GM23338 (cell line): ENCODE results near the gene AVPR2. TPM values are rescaled to one million over a fixed set of nuclear protein-coding genes. Genes with fewer than 3 reads are reported as not detected.

Experiments used
- ATAC-seq: fragments of 200-7000 bp; cut with Tn5 transposase; 3 replicates; pipeline ENCODE4 v1.9.1; 2020
- DNase-seq: peaks from one replicate; pipeline ENCODE4 v3.0.0-alpha.2; 2015; ENCODE audit warnings: low spot score
- H2AFZ ChIP-seq: fragments of 200-600 bp; sonication (generic); 2 replicates; pipeline ENCODE4 v1.8.0; 2016; ENCODE audit warnings: antibody characterized with exemption, mild to moderate bottlenecking, moderate library complexity
- H3F3A ChIP-seq: fragments of 200-600 bp; sonication (generic); replicated peaks from 2 replicates; pipeline ENCODE4 v1.8.0; 2017; ENCODE audit warnings: antibody characterized with exemption, mixed run types, low read depth
- H3K27ac ChIP-seq: fragments of 200-600 bp; sonication (generic); 2 replicates; pipeline ENCODE4 v1.6.1; 2016; ENCODE audit warnings: low read depth
- H3K27me3 ChIP-seq: fragments of 200-600 bp; sonication (generic); 2 replicates; pipeline ENCODE4 v1.8.0; 2016; ENCODE audit warnings: mild to moderate bottlenecking, mixed run types, moderate library complexity; ENCODE audit not compliant: insufficient read depth
- H3K36me3 ChIP-seq: fragments of 200-600 bp; sonication (generic); 2 replicates; pipeline ENCODE4 v1.8.0; 2016; ENCODE audit warnings: mild to moderate bottlenecking; ENCODE audit not compliant: insufficient read depth
- H3K4me1 ChIP-seq: fragments of 200-600 bp; sonication (generic); 2 replicates; pipeline ENCODE4 v1.8.0; 2016; ENCODE audit warnings: mild to moderate bottlenecking, moderate library complexity; ENCODE audit not compliant: insufficient read depth
- H3K4me2 ChIP-seq: fragments of 200-600 bp; sonication (generic); 2 replicates; pipeline ENCODE4 v1.7.1; 2017; ENCODE audit warnings: mixed run types
- H3K4me3 ChIP-seq: fragments of 200-600 bp; sonication (generic); 2 replicates; pipeline ENCODE4 v1.6.1; 2016; ENCODE audit warnings: mixed run types
- H3K79me2 ChIP-seq: fragments of 200-600 bp; sonication (generic); replicated peaks from 2 replicates; pipeline ENCODE4 v1.8.0; 2017; ENCODE audit warnings: mild to moderate bottlenecking; ENCODE audit not compliant: insufficient read depth
- H3K9me2 ChIP-seq: fragments of 200-600 bp; sonication (generic); 2 replicates; pipeline ENCODE4 v1.8.0; 2017; ENCODE audit not compliant: insufficient read depth
- H4K20me1 ChIP-seq: fragments of 200-600 bp; sonication (generic); replicated peaks from 2 replicates; pipeline ENCODE4 v1.8.0; 2017; ENCODE audit warnings: mild to moderate bottlenecking; ENCODE audit not compliant: insufficient read depth
- H3K27ac Mint-ChIP-seq: 2 replicates; pipeline ENCODE4 v1.8.0; 2020; ENCODE audit warnings: inconsistent platforms, mild to moderate bottlenecking, moderate library complexity, mixed read lengths
- H3K27me3 Mint-ChIP-seq: 3 replicates; pipeline ENCODE4 v1.8.0; 2022; ENCODE audit warnings: low read depth, mild to moderate bottlenecking, moderate library complexity, mixed read lengths, inconsistent platforms; ENCODE audit not compliant: insufficient read depth, poor library complexity
- H3K36me3 Mint-ChIP-seq: 3 replicates; pipeline ENCODE4 v1.8.0; 2021; ENCODE audit warnings: low read depth, mild to moderate bottlenecking, inconsistent platforms, moderate library complexity, mixed read lengths
- H3K4me1 Mint-ChIP-seq: 3 replicates; pipeline ENCODE4 v1.8.0; 2020; ENCODE audit warnings: mild to moderate bottlenecking, inconsistent platforms, mixed read lengths
- H3K4me3 Mint-ChIP-seq: 3 replicates; pipeline ENCODE4 v1.8.0; 2021; ENCODE audit warnings: moderate library complexity, mild to moderate bottlenecking, inconsistent platforms, mixed read lengths
- H3K9me3 Mint-ChIP-seq: 3 replicates; pipeline ENCODE4 v1.8.0; 2020; ENCODE audit warnings: moderate library complexity, mild to moderate bottlenecking, inconsistent platforms, mixed read lengths
- CREB1 ChIP-seq: fragments of 250-450 bp; sonication (Bioruptor Pico); IDR thresholded peaks from 2 replicates; pipeline ENCODE4 v1.5.0; 2020; ENCODE audit warnings: low read depth, mild to moderate bottlenecking, moderate library complexity
- CTCF ChIP-seq, 2 experiments: fragments of 200-600 bp in 1 of 2; sonication (generic) in 1 of 2; conservative IDR thresholded peaks; 2 replicates each; pipeline versions ENCODE4 v1.5.1 to v1.6.1; 2016 to 2017; ENCODE audit warnings: antibody characterized with exemption in 2 of 2, low read depth in 2 of 2, mild to moderate bottlenecking in 2 of 2, moderate library complexity in 1 of 2
- ETS1 ChIP-seq: IDR thresholded peaks from 2 replicates; pipeline ENCODE4 v1.6.1; 2016; ENCODE audit warnings: antibody characterized with exemption
- EZH2 ChIP-seq: fragments of 200-600 bp; sonication (generic); IDR thresholded peaks from one replicate; pipeline ENCODE4 v1.8.0; 2017; ENCODE audit warnings: antibody characterized with exemption, mild to moderate bottlenecking, low read depth; ENCODE audit not compliant: unreplicated experiment
- EZH2phosphoT487 ChIP-seq: fragments of 200-600 bp; sonication (generic); IDR thresholded peaks from one replicate; pipeline ENCODE4 v1.8.1; 2018; ENCODE audit warnings: antibody characterized with exemption; ENCODE audit not compliant: unreplicated experiment
- JUNB ChIP-seq: IDR thresholded peaks from one replicate; pipeline ENCODE4 v1.6.1; 2016; ENCODE audit warnings: antibody characterized with exemption; ENCODE audit not compliant: unreplicated experiment
- NANOG ChIP-seq: IDR thresholded peaks from 2 replicates; pipeline ENCODE4 v1.6.1; 2016; ENCODE audit warnings: antibody characterized with exemption, borderline replicate concordance
- POLR2AphosphoS5 ChIP-seq: IDR thresholded peaks from 2 replicates; pipeline ENCODE4 v1.6.1; 2016; ENCODE audit warnings: antibody characterized with exemption, low read depth
- REST ChIP-seq: IDR thresholded peaks from one replicate; pipeline ENCODE4 v1.6.1; 2018; ENCODE audit warnings: antibody characterized with exemption; ENCODE audit not compliant: unreplicated experiment
- STAT1 ChIP-seq: IDR thresholded peaks from one replicate; pipeline ENCODE4 v1.6.1; 2016; ENCODE audit warnings: antibody characterized with exemption; ENCODE audit not compliant: unreplicated experiment
- ZNF114 ChIP-seq: fragments of 250-450 bp; sonication (Bioruptor Pico); IDR thresholded peaks from 2 replicates; pipeline ENCODE4 v1.5.0; 2020; ENCODE audit warnings: mild to moderate bottlenecking, moderate library complexity
- ZNF331 ChIP-seq: fragments of 250-450 bp; sonication (Bioruptor Pico); IDR thresholded peaks from 2 replicates; pipeline ENCODE4 v1.5.0; 2020; ENCODE audit warnings: low read depth, mild to moderate bottlenecking, moderate library complexity
- ZNF462 ChIP-seq: fragments of 250-450 bp; sonication (Bioruptor Pico); IDR thresholded peaks from 2 replicates; pipeline ENCODE4 v1.5.0; 2020; ENCODE audit warnings: mild to moderate bottlenecking, moderate library complexity
- polyA plus RNA-seq: library from polyadenylated mRNA; unstranded; fragments of >200 nt; fragmentation: Nextera tagmentation; extraction: Ambion mirVana; gene quantifications from 2 replicates; pipeline ENCODE4 v1.2.1, GENCODE V29; 2016
- total RNA-seq: library from RNA; depleted of rRNA; stranded (reverse); fragments of >200 nt; shearing (Covaris generic); gene quantifications from 2 replicates; pipeline ENCODE4 v1.2.3, GENCODE V29; 2014

AVPR2 gene
- total and polyA plus RNA-seq, 2 experiments from 2014 or later: not detected

- no peaks in the 10 kb centered on the region for H4K20me1 ChIP-seq
- H3F3A ChIP-seq: no peaks in the 10 kb centered on the region
- ATAC-seq (no peak), DNase-seq (no peak)
- Mint-ChIP-seq H3K27ac (no peak overlapping the region), H3K4me3 (no peak overlapping the region), H3K27me3 (peaks cover 1% of the 10 kb centered on the region), H3K9me3 (no peaks in the 10 kb centered on the region), H3K4me1 (peaks cover 3% of the 10 kb centered on the region; the same call in 1 of the 3 replicates), H3K36me3 (peaks cover 80% of the 10 kb centered on the region)
- H2AFZ ChIP-seq: no peak overlapping the region
- H3K36me3 ChIP-seq: no peaks in the 10 kb centered on the region; the same call in 1 of the 2 replicates
- no peaks in the 10 kb centered on the region for H3K27me3 ChIP-seq
- no peaks in the 10 kb centered on the region for H3K9me2 ChIP-seq
- TF ChIP-seq EZH2 (no peak), NANOG (no peak), ETS1 (no peak), CTCF (conservative IDR thresholded peaks at IDR 0.05; ENCODE audit: low read depth in 2 of 2) (no peak), STAT1 (no peak), EZH2phosphoT487 (no peak), ZNF331 (CRISPR knock-in tag) (no peak), CREB1 (CRISPR knock-in tag) (no peak), ZNF462 (no peak), ZNF114 (no peak), REST (no peak), JUNB (no peak), POLR2AphosphoS5 (no peak)
- H3K79me2 ChIP-seq: no peaks in the 10 kb centered on the region; the same call in 1 of the 2 replicates
- no peak overlapping the region for H3K4me3 ChIP-seq
- H3K27ac ChIP-seq: no peak overlapping the region
- H3K4me1 ChIP-seq: no peaks in the 10 kb centered on the region
- no peak overlapping the region for H3K4me2 ChIP-seq
Measured at GRCh38 chrX:153955228-153955732, 50.8 kb downstream of the AVPR2 start.
